Parathyroid adenoma (tissue), 2 donors: ENCODE results near the gene ZNF490.

Source experiments
- H2AFZ ChIP-seq: fragments of 300-600 bp; sonication (generic); one replicate; pipeline ENCODE4 v1.7.0; 2017; ENCODE audit warnings: antibody characterized with exemption, mild to moderate bottlenecking
- H3K27ac ChIP-seq: fragments of 300-600 bp; sonication (generic); one replicate; pipeline ENCODE4 v1.7.0; 2017
- H3K27me3 ChIP-seq: fragments of 300-600 bp; sonication (generic); one replicate; pipeline ENCODE4 v1.7.0; 2017; ENCODE audit warnings: low read length; ENCODE audit not compliant: control insufficient read depth, insufficient read depth
- H3K36me3 ChIP-seq: fragments of 300-600 bp; sonication (generic); one replicate; pipeline ENCODE4 v1.7.0; 2017; ENCODE audit warnings: low read length; ENCODE audit not compliant: control insufficient read depth, insufficient read depth
- H3K4me1 ChIP-seq: fragments of 300-600 bp; sonication (generic); one replicate; pipeline ENCODE4 v1.7.0; 2017; ENCODE audit warnings: control low read depth
- H3K4me2 ChIP-seq: fragments of 300-600 bp; sonication (generic); one replicate; pipeline ENCODE4 v1.7.0; 2017; ENCODE audit warnings: low read length
- H3K4me3 ChIP-seq: fragments of 300-600 bp; sonication (generic); one replicate; pipeline ENCODE4 v1.7.0; 2017; ENCODE audit warnings: low read depth, low read length
- H3K79me2 ChIP-seq: fragments of 300-600 bp; sonication (generic); one replicate; pipeline ENCODE4 v1.7.0; 2017; ENCODE audit warnings: control low read depth
- H3K9ac ChIP-seq: fragments of 300-600 bp; sonication (generic); one replicate; pipeline ENCODE4 v1.7.0; 2017; ENCODE audit warnings: mild to moderate bottlenecking
- H3K9me3 ChIP-seq: fragments of 300-600 bp; sonication (generic); one replicate; pipeline ENCODE4 v1.7.0; 2017; ENCODE audit warnings: low read length; ENCODE audit not compliant: control insufficient read depth
- TF ChIP-seq, protein P1 (sequence below): fragments of 300-600 bp; sonication (generic); IDR thresholded peaks from one replicate; pipeline ENCODE4 v1.7.0; 2017; ENCODE audit warnings: antibody characterized with exemption, mild to moderate bottlenecking
- donor health status: primary hyperparathyroidism.

ZNF490 gene

DNA sequence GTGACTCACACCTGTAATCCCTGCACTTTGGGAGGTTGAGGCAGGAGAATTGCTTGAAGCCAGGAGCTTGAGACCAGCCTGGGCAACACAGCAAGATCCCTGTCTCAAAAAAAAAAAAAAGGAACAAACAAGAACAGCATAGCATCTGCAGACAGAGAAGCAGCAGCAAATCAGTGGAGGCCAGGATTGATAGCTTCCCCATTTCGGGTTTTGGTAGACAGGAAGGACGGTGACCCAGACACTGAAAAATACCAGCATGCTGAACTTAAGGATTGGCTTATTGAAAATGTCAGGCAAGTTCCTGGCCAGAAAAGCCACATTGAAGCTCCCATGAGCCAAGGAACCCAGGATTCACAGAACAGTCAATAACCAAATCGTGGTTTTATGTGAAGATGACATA is 3.0 kb downstream of the ZNF490 start:
- no peaks in the 10 kb centered on the region for H3K36me3 ChIP-seq

DNA sequence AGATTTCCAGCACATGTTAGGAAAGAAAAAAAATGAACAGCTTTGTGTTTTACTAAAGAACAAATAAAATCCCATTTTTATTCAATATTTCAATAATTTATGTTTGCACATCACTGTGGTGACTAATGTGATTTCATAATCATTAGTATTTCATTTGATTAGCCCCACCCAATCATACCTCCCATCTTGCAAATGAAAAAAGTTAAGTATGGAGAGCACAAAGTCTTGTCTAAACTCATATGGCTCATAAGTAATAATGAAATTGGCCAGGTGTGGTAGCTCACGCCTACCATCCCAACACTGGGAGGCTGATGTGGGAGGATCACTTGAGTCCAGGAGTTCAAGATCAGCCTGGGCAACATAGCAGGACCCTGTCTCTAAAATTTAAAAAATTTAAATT is 3.8 kb downstream of the ZNF490 start:
- H3K36me3 ChIP-seq: no peaks in the 10 kb centered on the region
- H3K27me3 ChIP-seq: no peaks in the 10 kb centered on the region
- TF ChIP-seq, protein P1, sequence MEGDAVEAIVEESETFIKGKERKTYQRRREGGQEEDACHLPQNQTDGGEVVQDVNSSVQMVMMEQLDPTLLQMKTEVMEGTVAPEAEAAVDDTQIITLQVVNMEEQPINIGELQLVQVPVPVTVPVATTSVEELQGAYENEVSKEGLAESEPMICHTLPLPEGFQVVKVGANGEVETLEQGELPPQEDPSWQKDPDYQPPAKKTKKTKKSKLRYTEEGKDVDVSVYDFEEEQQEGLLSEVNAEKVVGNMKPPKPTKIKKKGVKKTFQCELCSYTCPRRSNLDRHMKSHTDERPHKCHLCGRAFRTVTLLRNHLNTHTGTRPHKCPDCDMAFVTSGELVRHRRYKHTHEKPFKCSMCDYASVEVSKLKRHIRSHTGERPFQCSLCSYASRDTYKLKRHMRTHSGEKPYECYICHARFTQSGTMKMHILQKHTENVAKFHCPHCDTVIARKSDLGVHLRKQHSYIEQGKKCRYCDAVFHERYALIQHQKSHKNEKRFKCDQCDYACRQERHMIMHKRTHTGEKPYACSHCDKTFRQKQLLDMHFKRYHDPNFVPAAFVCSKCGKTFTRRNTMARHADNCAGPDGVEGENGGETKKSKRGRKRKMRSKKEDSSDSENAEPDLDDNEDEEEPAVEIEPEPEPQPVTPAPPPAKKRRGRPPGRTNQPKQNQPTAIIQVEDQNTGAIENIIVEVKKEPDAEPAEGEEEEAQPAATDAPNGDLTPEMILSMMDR: no peak
- H3K9me3 ChIP-seq: no peaks in the 10 kb centered on the region
- H3K4me3 ChIP-seq: no peak overlapping the region
- H3K9ac ChIP-seq: no peak overlapping the region
- peaks cover 9% of the 10 kb centered on the region for H3K79me2 ChIP-seq
- H3K4me1 ChIP-seq: no peaks in the 10 kb centered on the region
- H3K4me2 ChIP-seq: no peak overlapping the region
- no peak overlapping the region for H3K27ac ChIP-seq
- H2AFZ ChIP-seq: no peak overlapping the region

More for the DNA sequence above, 3.0 kb downstream of the ZNF490 start:
- Histone ChIP-seq H3K9me3 (no peaks in the 10 kb centered on the region), H3K79me2 (peaks cover 11% of the 10 kb centered on the region), H3K27me3 (no peaks in the 10 kb centered on the region), H3K4me2 (no peak overlapping the region), H3K4me3 (no peak overlapping the region), H2AFZ (no peak overlapping the region), H3K27ac (no peak overlapping the region), H3K9ac (no peak overlapping the region), H3K4me1 (no peaks in the 10 kb centered on the region)
- TF ChIP-seq, protein P1: no peak

DNA sequence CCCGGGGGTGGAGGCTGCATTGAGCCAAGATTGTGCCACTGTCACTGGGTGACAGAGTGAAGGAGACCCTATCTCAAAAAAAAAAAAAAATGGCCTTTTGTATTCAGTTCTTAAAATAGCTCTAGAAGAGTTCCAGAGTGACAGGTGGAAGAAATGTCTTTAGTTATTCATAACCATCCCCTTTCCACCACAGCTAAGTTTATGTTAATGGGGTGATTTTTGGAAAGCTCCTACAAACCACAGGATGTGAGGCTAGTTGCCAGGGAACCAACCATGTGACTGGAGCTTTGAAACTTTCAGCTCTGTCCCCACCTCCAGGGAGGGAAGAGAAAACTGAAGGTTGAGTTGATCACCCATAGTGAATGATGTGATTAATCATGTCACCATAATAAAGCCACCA is 6.9 kb downstream of the ZNF490 start:
- Histone ChIP-seq H3K9ac (no peak overlapping the region), H3K4me1 (no peaks in the 10 kb centered on the region), H3K36me3 (no peaks in the 10 kb centered on the region)

DNA sequence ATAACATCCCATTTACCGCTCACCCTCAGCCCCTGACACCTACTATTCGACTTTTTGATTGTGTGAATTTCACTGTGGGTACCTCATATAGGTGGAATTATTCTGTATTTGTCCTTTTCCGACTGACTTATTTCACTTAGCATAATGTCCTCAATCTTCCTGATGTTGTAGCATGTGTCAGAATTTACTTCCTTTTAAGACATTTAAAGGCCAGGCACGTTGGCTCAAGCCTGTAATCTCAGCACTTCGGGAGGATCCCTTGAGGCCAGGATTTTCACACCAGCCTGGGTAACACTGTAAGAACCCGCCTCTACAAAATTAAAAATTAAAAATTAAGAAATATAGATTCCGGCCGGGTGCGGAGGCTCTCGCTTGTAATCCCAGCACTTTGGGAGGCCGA is 13.0 kb downstream of the ZNF490 start:
- Histone ChIP-seq H3K4me1 (no peaks in the 10 kb centered on the region), H3K4me2 (no peak overlapping the region), H3K79me2 (peaks cover 7% of the 10 kb centered on the region), H3K27me3 (no peaks in the 10 kb centered on the region), H3K27ac (no peak overlapping the region), H2AFZ (no peak overlapping the region), H3K36me3 (no peaks in the 10 kb centered on the region), H3K9ac (no peak overlapping the region), H3K9me3 (no peaks in the 10 kb centered on the region), H3K4me3 (no peak overlapping the region)
- TF ChIP-seq, protein P1: no peak

More for the DNA sequence above, 6.9 kb downstream of the ZNF490 start:
- Histone ChIP-seq H2AFZ (no peak overlapping the region), H3K4me2 (no peak overlapping the region), H3K79me2 (peaks cover 3% of the 10 kb centered on the region), H3K4me3 (no peak overlapping the region), H3K27ac (no peak overlapping the region), H3K27me3 (no peaks in the 10 kb centered on the region), H3K9me3 (no peaks in the 10 kb centered on the region)
- TF ChIP-seq, protein P1: no peak

DNA sequence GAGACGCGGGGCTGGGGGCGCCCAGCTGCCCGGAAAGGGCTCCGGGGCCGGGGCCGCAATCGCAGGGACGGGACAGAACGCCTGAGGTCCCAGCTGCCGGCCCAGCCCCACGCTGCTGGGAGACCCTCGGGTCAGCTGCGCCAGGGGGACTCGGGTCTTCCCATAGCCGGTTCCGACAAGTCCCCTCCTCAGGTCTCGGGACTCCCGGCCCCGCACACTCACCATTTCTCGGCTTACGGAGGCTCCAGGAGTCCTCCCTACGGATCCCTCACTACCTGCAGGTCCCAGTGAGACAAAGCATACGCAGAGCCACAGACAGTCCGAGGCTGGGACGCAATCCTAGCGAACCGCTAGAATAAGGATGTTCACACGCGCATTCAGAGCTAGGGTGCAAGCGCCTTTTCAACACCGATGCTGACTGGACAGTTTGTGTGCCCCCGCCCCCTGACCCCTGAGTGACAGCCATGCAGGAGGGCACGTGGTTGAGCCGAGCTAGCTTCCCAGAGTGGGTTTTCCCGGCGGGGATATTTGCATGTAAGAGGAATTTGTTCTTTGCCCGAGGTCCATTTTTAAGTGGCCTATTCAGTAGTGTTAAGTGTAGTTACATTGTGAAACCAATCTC is 13.6 kb downstream of the ZNF490 start:
- H3K27ac ChIP-seq: no peak overlapping the region
- TF ChIP-seq, protein P1: no peak
- H3K4me1 ChIP-seq: no peaks in the 10 kb centered on the region
- H3K9ac ChIP-seq: no peak overlapping the region
- no peaks in the 10 kb centered on the region for H3K36me3 ChIP-seq
- no peaks in the 10 kb centered on the region for H3K9me3 ChIP-seq
- no peak overlapping the region for H3K4me2 ChIP-seq
- no peaks in the 10 kb centered on the region for H3K27me3 ChIP-seq
- H3K79me2 ChIP-seq: peaks cover 7% of the 10 kb centered on the region
- H2AFZ ChIP-seq: no peak overlapping the region
- no peak overlapping the region for H3K4me3 ChIP-seq
